Measurements from ENCODE around the gene TCP11.
"Not testable (repeated sequence)": the region's sequence is repeated elsewhere in the genome, so short reads cannot be mapped to it uniquely, and the experiment has no call there.

The TCP11 gene

GRCh38 chr6:35128042-35128441 is 13.1 kb downstream of the TCP11 start:
- no peak overlapping the region for H3K27ac ChIP-seq (ENCODE audit: low read depth, low read length)
- WGBS, result 81% methylated on average over 4 of the region's 4 CpGs
- H3K4me1 ChIP-seq (ENCODE audit: insufficient read depth, low read length), result no peaks in the 10 kb centered on the region; the same call in 1 of the 2 replicates
- no peak overlapping the region for H3K4me3 ChIP-seq (ENCODE audit: low read length)
- no peaks in the 10 kb centered on the region for H3K36me3 ChIP-seq (ENCODE audit: insufficient read depth, low read length)
- H3K27me3 ChIP-seq (ENCODE audit: insufficient read depth, low read length), result no peaks in the 10 kb centered on the region
- H3K9me3 ChIP-seq (ENCODE audit: insufficient read depth, low read depth, low read length), result peaks cover 2% of the 10 kb centered on the region
- no peak overlapping the region for H3K9ac ChIP-seq (ENCODE audit: low read depth, low read length)

DNA sequence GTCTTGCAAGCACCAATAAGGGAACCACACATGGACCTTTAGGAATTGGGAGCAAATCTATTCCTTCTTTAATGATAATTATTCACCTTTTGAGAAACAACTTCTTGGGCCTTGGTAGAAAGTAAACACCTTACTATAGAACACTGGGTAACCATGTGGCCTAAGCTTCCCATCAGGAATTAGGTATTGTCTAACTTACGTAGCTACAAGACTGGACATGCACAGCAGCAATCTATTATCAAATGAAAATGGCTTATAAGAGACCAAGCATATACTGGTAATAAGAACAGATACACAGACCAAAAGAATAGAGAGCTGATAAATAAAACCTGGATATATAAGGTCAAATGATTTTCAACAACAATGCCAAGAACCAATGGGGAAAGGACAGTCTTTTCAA is 16.8 kb downstream of the TCP11 start:
- Histone ChIP-seq H3K9me3 (ENCODE audit: insufficient read depth, low read depth, low read length) (peaks cover 5% of the 10 kb centered on the region), H3K9ac (ENCODE audit: low read depth, low read length) (no peak overlapping the region), H3K27me3 (ENCODE audit: insufficient read depth, low read length) (no peaks in the 10 kb centered on the region), H3K36me3 (ENCODE audit: insufficient read depth, low read length) (no peaks in the 10 kb centered on the region), H3K4me1 (ENCODE audit: insufficient read depth, low read length) (no peaks in the 10 kb centered on the region; the same call in 1 of the 2 replicates), H3K4me3 (ENCODE audit: low read length) (no peak overlapping the region), H3K27ac (ENCODE audit: low read depth, low read length) (no peak overlapping the region)
- WGBS, result 100% methylated on average over 1 of the region's 1 CpG

- H3K36me3 ChIP-seq (ENCODE audit: insufficient read depth, low read length), result no peaks in the 10 kb centered on the region
- H3K27ac ChIP-seq (ENCODE audit: low read depth, low read length), result no peak overlapping the region
- no peak overlapping the region for H3K9ac ChIP-seq (ENCODE audit: low read depth, low read length)
- H3K4me3 ChIP-seq (ENCODE audit: low read length), result no peak overlapping the region
- H3K4me1 ChIP-seq (ENCODE audit: insufficient read depth, low read length), result no peaks in the 10 kb centered on the region
- peaks cover 5% of the 10 kb centered on the region for H3K9me3 ChIP-seq (ENCODE audit: insufficient read depth, low read depth, low read length)
- H3K27me3 ChIP-seq (ENCODE audit: insufficient read depth, low read length), result no peaks in the 10 kb centered on the region
- WGBS, result 93% methylated on average over 1 of the region's 2 CpGs
Measured at GRCh38 chr6:35120746-35121145, 20.4 kb downstream of the TCP11 start.

DNA sequence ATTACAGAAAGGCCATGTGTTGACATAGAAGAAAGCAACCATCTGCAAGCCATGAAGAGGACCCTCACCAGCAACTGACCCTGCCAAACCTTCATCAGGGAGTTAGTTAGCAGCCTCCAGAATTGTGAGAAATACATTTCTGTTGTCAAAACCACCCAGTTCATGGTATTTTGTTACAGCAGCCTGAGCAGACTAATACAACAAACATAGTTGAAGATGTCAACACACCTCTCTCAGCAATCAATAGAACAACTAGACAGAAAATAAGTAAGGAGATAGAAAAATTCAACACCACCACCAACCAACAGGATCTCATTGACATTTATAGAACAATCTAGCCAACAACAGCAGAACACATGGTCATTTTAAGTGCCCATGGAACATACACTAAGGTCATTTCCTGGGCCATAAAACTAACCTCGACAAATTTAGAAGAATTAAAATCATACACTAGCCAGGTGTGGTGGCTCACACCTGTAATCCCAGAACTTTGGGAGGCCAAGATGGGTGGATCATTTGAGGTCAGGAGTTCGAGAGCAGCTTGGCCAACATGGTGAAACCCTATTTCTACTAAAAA is 32.7 kb downstream of the TCP11 start:
- Histone ChIP-seq H3K4me1 (ENCODE audit: insufficient read depth, low read length) (no peaks in the 10 kb centered on the region), H3K4me3 (ENCODE audit: low read length) (no peak overlapping the region), H3K9me3 (ENCODE audit: insufficient read depth, low read depth, low read length) (no peaks in the 10 kb centered on the region; the same call in 1 of the 2 replicates), H3K9ac (ENCODE audit: low read depth, low read length) (no peak overlapping the region), H3K27ac (ENCODE audit: low read depth, low read length) (no peak overlapping the region), H3K27me3 (ENCODE audit: insufficient read depth, low read length) (no peaks in the 10 kb centered on the region), H3K36me3 (ENCODE audit: insufficient read depth, low read length) (no peaks in the 10 kb centered on the region)
- WGBS, result 85% methylated on average over 2 of the region's 2 CpGs

DNA sequence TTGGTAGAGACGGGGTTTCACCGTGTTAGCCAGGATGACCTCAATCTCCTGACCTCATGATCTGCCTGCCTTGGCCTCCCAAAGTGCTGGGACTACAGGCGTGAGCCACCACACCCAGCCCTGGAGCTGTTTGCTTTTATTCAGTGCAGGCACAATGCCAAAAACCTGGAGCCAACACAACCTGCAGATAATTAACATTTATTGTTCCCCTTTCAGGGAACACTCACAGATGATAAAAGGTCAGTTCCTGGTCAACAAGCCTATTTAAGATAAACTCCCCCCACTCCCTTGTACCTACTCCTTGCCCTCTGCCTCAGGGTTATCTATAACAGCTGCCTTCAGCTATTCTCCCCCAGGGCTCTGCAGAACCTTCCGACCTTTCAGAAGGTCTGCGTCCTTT is 33.4 kb downstream of the TCP11 start:
- WGBS, result 95% methylated on average over 5 of the region's 5 CpGs
- H3K9me3 ChIP-seq (ENCODE audit: insufficient read depth, low read depth, low read length); H3K9ac ChIP-seq (ENCODE audit: low read depth, low read length); H3K4me3 ChIP-seq (ENCODE audit: low read length); H3K27ac ChIP-seq (ENCODE audit: low read depth, low read length); H3K27me3 ChIP-seq (ENCODE audit: insufficient read depth, low read length); H3K36me3 ChIP-seq (ENCODE audit: insufficient read depth, low read length); H3K4me1 ChIP-seq (ENCODE audit: insufficient read depth, low read length): not testable (repeated sequence)

- 87% methylated on average over 8 of the region's 8 CpGs for WGBS
- not testable (repeated sequence) for H3K27ac ChIP-seq (ENCODE audit: low read depth, low read length); H3K36me3 ChIP-seq (ENCODE audit: insufficient read depth, low read length); H3K27me3 ChIP-seq (ENCODE audit: insufficient read depth, low read length); H3K9ac ChIP-seq (ENCODE audit: low read depth, low read length); H3K4me3 ChIP-seq (ENCODE audit: low read length); H3K9me3 ChIP-seq (ENCODE audit: insufficient read depth, low read depth, low read length); H3K4me1 ChIP-seq (ENCODE audit: insufficient read depth, low read length)
Measured at GRCh38 chr6:35107208-35107607, 33.9 kb downstream of the TCP11 start.

GRCh38 chr6:35106061-35106460 is 35.1 kb downstream of the TCP11 start:
- WGBS, result 93% methylated on average over 6 of the region's 6 CpGs
- not testable (repeated sequence) for H3K4me1 ChIP-seq (ENCODE audit: insufficient read depth, low read length); H3K4me3 ChIP-seq (ENCODE audit: low read length); H3K27me3 ChIP-seq (ENCODE audit: insufficient read depth, low read length); H3K9me3 ChIP-seq (ENCODE audit: insufficient read depth, low read depth, low read length); H3K36me3 ChIP-seq (ENCODE audit: insufficient read depth, low read length); H3K9ac ChIP-seq (ENCODE audit: low read depth, low read length); H3K27ac ChIP-seq (ENCODE audit: low read depth, low read length)

GRCh38 chr6:35105078-35105477 is 36.1 kb downstream of the TCP11 start:
- no peaks in the 10 kb centered on the region; the same call in 1 of the 2 replicates for H3K9me3 ChIP-seq (ENCODE audit: insufficient read depth, low read depth, low read length)
- no peaks in the 10 kb centered on the region for H3K36me3 ChIP-seq (ENCODE audit: insufficient read depth, low read length)
- H3K9ac ChIP-seq (ENCODE audit: low read depth, low read length), result no peak overlapping the region
- H3K4me3 ChIP-seq (ENCODE audit: low read length), result no peak overlapping the region
- H3K4me1 ChIP-seq (ENCODE audit: insufficient read depth, low read length), result no peaks in the 10 kb centered on the region
- 95% methylated on average over 3 of the region's 3 CpGs for WGBS
- H3K27ac ChIP-seq (ENCODE audit: low read depth, low read length), result no peak overlapping the region
- H3K27me3 ChIP-seq (ENCODE audit: insufficient read depth, low read length), result no peaks in the 10 kb centered on the region

GRCh38 chr6:35099116-35099515 is 42.0 kb downstream of the TCP11 start:
- Histone ChIP-seq H3K27me3 (ENCODE audit: insufficient read depth, low read length) (no peaks in the 10 kb centered on the region), H3K9me3 (ENCODE audit: insufficient read depth, low read depth, low read length) (no peaks in the 10 kb centered on the region), H3K4me3 (ENCODE audit: low read length) (no peak overlapping the region), H3K27ac (ENCODE audit: low read depth, low read length) (no peak overlapping the region), H3K4me1 (ENCODE audit: insufficient read depth, low read length) (peaks cover 22% of the 10 kb centered on the region), H3K9ac (ENCODE audit: low read depth, low read length) (no peak overlapping the region), H3K36me3 (ENCODE audit: insufficient read depth, low read length) (no peaks in the 10 kb centered on the region)
- WGBS, result 95% methylated on average over 5 of the region's 5 CpGs

- no peaks in the 10 kb centered on the region for H3K9me3 ChIP-seq (ENCODE audit: insufficient read depth, low read depth, low read length)
- H3K27me3 ChIP-seq (ENCODE audit: insufficient read depth, low read length), result no peaks in the 10 kb centered on the region
- 48% methylated on average over 4 of the region's 4 CpGs for WGBS
- H3K4me1 ChIP-seq (ENCODE audit: insufficient read depth, low read length), result peaks cover 22% of the 10 kb centered on the region
- H3K36me3 ChIP-seq (ENCODE audit: insufficient read depth, low read length), result no peaks in the 10 kb centered on the region; the same call in 1 of the 2 replicates
- H3K27ac ChIP-seq (ENCODE audit: low read depth, low read length), result no peak overlapping the region
- H3K4me3 ChIP-seq (ENCODE audit: low read length), result no peak overlapping the region
- H3K9ac ChIP-seq (ENCODE audit: low read depth, low read length), result no peak overlapping the region
Measured at GRCh38 chr6:35096129-35096862, 44.8 kb downstream of the TCP11 start.

DNA sequence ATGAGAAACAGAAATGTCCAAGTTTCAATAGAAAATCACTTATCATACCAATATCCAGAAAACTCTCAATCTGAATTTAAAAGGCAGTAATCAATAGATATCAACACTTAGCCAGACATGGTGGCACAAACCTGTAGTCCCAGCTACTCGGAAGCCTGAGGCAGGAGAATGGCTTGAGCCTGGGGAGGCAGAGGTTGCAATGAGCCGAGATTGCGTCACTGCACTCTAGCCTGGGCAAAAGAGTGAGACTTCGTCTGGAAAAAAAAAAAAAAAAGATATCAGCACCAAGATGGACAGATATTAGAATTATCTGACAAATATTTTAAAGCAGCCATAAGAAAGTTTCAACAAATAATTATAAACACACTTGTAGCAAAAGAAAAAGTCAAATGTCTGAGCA is 47.0 kb downstream of the TCP11 start:
- Histone ChIP-seq H3K27me3 (ENCODE audit: insufficient read depth, low read length) (no peaks in the 10 kb centered on the region), H3K4me3 (ENCODE audit: low read length) (no peak overlapping the region), H3K9ac (ENCODE audit: low read depth, low read length) (no peak overlapping the region), H3K27ac (ENCODE audit: low read depth, low read length) (no peak overlapping the region), H3K36me3 (ENCODE audit: insufficient read depth, low read length) (peaks cover 7% of the 10 kb centered on the region; the same call in 1 of the 2 replicates), H3K4me1 (ENCODE audit: insufficient read depth, low read length) (peaks cover 22% of the 10 kb centered on the region), H3K9me3 (ENCODE audit: insufficient read depth, low read depth, low read length) (no peaks in the 10 kb centered on the region)
- WGBS, result 86% methylated on average over 3 of the region's 4 CpGs

All from HUES64 (cell line).